Hepatocyte (in vitro differentiated cells): ENCODE results near the gene ERCC6L2.

ENCODE experiments used
- CTCF ChIP-seq: fragments of 200-600 bp; sonication (generic); IDR thresholded peaks from 2 replicates; pipeline ENCODE4 v1.5.1; 2016; ENCODE audit warnings: antibody characterized with exemption, mild to moderate bottlenecking; ENCODE audit not compliant: poor library complexity
- EZH2 ChIP-seq: fragments of 200-600 bp; sonication (generic); IDR thresholded peaks from 2 replicates; pipeline ENCODE4 v1.6.1; 2016; ENCODE audit warnings: antibody characterized with exemption, mild to moderate bottlenecking, borderline replicate concordance
- EZH2phosphoT487 ChIP-seq: fragments of 200-600 bp; sonication (generic); IDR thresholded peaks from one replicate; pipeline ENCODE4 v1.6.1; 2018; ENCODE audit warnings: antibody characterized with exemption, mild to moderate bottlenecking, low read depth, moderate library complexity; ENCODE audit not compliant: unreplicated experiment, severe bottlenecking

- TF ChIP-seq CTCF = no peak
- TF ChIP-seq EZH2phosphoT487 = no peak
- no peak for TF ChIP-seq EZH2
Measured at GRCh38 chr9:95833546-95834178, 41.8 kb upstream of the ERCC6L2 start.
